HG03108 (cell line): ENCODE data around the gene PNPLA2.
A peak's percentile ranks its signal among the peaks of the same experiment; 100 is the strongest.

ENCODE experiments used
- ATAC-seq: cut with Tn5 transposase; IDR thresholded peaks from one replicate; pipeline ENCODE4 v1.9.1; 2021; ENCODE audit warnings: moderate library complexity; ENCODE audit not compliant: unreplicated experiment

PNPLA2 gene

DNA sequence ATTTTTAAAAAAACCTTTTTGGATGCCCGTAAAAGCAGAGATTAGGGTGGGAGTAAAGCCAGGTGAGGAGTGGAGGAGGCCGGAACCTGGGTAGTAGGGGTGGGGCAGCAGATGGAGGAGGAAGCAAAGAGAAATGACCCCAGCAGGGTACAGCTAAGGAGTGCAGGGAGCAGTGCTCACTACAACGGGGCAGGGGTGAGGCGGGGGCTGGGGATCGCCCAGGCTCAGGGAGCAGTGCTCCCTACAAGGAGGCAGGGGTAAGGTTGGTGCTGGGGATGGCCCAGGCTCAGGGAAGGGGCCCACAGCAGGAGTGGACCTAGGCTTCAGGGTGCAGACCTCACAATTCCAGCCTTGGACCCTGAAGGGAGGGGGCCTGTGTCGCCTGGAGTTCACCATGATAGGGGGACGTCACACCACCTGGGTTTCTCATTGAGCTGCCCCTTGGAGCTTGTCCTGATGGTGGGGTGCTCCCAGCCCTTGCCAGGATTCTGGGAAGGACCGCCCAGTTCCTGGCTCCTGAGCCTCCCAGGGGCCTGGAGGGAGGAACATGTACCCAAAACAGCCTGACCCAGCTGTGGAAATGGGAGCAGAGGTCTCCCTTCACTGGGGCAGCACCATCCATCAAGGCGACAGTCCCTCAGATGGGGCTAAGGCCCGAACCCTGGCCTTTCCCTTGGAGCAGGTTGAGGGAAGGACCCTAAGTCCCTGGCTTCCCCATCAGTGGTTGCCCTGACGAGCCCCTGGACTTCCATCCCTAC, 2.9 kb upstream of the PNPLA2 start:
- ATAC-seq, result no peak

DNA sequence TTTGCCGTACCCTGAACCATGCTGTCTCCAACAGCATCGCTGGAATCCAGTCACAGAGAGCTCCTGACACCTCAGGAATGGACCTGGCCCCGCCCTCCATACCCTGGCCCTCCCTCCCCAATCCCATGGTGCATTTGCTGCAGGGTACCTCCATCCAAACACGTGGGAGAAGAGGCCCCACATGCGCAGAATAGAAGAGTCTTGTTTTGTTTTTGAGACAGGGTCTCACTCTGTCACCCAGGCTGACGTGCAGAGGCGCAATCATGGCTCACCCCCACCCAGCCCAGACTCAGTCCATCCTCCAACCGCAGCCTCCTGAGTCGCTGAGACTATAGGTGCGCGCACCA, 2.3 kb upstream of the PNPLA2 start:
- ATAC-seq, result no peak

DNA sequence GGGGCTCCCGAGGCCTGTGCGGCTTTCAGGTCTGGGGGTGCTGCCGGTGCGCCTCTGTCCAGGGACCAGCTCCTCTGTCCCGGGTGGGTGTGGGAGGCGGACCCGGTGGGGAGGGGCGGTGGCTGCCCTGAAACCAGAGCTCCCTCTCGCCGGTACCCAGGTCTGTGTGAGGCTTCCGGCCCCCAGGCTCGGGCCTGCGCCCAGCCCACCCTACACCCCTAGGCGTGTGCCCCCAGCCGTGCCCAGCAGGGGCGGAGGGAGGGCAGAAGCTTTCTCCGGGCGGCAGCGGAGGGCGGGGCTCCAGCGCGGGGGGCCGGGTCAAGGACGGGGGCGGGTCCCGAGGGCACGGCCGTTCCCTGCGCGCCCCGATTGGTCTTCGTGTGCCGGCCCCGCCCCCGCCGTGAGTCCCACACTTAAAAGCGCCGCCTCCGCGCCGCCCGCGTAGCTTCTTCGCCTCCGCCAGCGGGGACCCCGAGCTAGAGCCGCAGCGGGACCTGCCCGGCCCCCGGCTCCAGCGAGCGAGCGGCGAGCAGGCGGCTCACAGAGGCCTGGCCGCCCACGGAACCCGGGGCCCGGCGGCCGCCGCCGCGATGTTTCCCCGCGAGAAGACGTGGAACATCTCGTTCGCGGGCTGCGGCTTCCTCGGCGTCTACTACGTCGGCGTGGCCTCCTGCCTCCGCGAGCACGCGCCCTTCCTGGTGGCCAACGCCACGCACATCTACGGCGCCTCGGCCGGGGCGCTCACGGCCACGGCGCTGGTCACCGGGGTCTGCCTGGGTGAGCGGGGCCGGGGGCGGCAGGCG, 616 bp downstream of the PNPLA2 start:
- ATAC-seq, result peak; percentile 52

DNA sequence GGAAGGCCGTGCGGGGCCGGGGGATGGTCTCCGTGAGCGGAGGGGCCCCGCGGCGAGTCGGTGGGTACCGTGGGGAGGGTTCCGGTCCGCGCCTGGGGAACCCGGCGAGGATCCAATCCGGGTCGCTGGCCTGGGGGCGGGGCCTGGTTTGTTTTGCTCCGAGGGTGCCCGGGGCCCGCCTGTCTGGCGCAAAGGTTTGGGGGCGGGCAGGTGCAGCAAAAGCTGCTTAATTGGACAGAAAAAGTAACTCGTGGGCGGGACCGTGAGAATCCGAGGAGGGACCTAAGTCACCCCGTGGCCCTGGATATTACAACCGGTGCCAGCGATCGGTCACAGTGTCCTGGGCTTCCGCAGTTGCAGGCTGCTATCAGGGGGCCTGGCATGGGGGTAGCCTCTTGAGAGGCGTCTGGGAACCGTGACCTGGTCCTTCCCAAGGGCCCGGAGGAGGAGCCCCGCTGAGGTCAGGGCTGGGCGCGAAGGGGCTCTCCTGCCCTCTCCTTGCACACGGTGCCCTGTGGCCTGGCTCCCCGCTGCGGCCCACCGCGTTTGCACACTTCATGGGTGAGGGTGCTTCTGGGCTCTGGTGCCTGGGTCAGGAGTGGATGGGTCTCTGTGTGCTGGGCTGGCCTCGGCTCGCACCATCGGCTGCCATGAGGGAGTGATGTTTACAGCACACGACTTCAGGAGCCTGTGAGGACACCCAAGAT, 1.4 kb downstream of the PNPLA2 start:
- ATAC-seq, result peak; percentile 59

DNA sequence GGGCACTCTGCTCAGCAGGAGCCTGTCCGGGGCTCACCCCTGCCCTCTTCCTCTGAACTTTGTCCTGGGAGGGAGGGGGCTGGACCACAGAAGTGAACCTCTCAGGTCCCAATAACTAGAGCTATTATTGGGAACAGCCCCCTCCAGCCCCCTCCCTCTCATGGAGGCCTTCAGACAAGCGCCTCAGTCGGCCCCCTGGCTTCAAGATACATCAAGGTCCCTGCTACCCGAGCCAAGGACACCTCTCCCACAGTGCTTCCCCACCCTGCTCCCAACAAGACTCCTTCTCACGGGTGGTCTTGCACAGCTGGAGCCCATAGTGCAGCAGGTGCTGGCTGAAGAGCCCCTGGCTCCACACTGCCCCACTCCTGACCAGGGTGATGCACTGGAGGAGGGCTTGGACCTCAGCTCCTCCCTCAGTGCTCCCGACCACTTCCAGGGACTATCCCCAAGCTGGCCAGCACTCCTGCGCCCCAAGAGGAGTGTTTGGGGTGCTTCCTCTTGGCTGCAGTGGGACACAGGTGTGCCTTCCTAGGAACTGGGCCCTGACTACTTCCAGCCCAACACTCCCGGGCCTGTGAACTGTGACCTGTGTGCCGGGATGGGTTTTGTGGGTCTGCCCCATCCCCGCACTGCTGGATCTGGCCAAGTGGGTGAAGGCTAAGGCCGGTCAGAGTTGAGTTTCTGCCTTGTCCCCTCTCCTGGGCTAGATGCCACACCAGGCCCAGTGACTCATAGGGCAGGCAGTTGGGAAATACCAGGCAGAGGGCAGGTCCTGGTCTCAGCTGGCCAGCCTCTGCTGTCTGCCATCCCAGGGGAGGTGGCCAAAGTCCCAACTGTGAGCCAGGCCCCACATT, 2.2 kb downstream of the PNPLA2 start:
- ATAC-seq, result no peak

DNA sequence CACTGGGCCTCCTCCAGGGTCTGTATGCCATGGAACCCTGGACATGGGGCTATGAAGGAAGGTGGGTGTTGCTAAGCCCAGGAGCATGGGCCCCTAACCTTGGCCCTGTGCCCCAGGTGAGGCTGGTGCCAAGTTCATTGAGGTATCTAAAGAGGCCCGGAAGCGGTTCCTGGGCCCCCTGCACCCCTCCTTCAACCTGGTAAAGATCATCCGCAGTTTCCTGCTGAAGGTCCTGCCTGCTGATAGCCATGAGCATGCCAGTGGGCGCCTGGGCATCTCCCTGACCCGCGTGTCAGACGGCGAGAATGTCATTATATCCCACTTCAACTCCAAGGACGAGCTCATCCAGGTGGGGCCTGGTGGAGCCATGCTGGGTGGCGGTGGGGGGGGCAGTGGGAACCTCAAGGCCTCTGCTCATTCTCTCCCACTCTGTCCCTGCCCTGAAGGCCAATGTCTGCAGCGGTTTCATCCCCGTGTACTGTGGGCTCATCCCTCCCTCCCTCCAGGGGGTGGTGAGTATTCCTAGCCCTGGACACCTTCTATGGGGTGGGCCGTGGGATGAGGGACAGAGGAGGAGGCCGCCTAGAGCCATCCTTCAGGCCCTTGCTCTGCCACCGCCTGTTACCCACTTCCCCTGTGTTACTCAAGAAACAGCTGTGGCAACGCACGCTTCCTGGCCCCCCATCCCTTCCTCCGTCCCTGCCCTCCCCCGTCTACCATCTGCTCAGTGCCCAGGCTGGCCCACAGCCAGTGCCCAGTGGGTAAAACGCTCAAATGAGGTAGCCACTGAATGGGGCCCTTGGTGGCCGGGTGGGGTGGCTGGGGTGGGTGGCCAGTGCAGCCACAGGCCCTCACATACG, 3.0 kb downstream of the PNPLA2 start:
- no peak for ATAC-seq

DNA sequence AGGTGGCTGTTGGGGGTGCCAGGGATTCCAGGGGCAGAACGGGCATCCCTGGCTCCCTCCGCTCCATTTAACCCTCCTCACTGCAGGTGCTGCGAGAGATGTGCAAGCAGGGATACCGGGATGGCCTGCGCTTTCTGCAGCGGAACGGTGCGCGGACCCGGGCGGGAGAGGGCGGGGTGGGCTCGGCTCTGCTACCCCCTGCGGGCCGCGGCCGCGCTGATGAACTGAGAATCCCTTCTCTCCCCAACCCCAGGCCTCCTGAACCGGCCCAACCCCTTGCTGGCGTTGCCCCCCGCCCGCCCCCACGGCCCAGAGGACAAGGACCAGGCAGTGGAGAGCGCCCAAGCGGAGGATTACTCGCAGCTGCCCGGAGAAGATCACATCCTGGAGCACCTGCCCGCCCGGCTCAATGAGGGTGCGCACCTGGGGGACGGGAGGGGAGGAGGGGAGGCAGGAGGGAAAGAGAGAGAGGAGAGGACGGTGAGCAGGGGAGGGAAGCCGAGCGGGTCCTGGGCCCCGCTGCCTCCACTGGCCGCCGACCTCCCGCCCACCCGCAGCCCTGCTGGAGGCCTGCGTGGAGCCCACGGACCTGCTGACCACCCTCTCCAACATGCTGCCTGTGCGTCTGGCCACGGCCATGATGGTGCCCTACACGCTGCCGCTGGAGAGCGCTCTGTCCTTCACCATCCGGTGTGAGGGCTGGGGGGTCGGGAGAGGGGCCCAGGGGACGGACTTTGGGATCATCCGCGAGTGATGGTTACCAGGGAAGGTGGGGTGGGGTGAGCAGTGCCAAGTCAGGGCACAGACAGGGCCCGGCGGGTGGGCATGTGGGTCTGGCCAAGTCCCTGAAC, 5.0 kb downstream of the PNPLA2 start:
- no peak for ATAC-seq

DNA sequence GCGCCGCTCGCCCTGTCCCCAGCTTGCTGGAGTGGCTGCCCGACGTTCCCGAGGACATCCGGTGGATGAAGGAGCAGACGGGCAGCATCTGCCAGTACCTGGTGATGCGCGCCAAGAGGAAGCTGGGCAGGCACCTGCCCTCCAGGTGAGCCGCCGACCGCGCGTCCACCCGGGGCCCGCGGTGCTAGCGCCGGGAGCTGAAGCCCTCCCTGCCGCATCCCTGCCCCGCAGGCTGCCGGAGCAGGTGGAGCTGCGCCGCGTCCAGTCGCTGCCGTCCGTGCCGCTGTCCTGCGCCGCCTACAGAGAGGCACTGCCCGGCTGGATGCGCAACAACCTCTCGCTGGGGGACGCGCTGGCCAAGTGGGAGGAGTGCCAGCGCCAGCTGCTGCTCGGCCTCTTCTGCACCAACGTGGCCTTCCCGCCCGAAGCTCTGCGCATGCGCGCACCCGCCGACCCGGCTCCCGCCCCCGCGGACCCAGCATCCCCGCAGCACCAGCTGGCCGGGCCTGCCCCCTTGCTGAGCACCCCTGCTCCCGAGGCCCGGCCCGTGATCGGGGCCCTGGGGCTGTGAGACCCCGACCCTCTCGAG, 5.7 kb downstream of the PNPLA2 start:
- ATAC-seq, result no peak

DNA sequence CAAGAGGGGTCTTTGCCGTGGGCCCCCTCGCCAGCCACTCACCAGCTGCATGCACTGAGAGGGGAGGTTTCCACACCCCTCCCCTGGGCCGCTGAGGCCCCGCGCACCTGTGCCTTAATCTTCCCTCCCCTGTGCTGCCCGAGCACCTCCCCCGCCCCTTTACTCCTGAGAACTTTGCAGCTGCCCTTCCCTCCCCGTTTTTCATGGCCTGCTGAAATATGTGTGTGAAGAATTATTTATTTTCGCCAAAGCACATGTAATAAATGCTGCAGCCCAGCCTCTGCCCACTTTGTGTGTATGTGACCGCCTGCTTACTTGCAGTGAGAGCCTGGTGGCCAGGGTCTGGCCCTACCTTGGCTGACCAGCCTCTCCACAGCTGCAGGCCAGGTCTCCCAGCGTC, 6.2 kb downstream of the PNPLA2 start:
- no peak for ATAC-seq

DNA sequence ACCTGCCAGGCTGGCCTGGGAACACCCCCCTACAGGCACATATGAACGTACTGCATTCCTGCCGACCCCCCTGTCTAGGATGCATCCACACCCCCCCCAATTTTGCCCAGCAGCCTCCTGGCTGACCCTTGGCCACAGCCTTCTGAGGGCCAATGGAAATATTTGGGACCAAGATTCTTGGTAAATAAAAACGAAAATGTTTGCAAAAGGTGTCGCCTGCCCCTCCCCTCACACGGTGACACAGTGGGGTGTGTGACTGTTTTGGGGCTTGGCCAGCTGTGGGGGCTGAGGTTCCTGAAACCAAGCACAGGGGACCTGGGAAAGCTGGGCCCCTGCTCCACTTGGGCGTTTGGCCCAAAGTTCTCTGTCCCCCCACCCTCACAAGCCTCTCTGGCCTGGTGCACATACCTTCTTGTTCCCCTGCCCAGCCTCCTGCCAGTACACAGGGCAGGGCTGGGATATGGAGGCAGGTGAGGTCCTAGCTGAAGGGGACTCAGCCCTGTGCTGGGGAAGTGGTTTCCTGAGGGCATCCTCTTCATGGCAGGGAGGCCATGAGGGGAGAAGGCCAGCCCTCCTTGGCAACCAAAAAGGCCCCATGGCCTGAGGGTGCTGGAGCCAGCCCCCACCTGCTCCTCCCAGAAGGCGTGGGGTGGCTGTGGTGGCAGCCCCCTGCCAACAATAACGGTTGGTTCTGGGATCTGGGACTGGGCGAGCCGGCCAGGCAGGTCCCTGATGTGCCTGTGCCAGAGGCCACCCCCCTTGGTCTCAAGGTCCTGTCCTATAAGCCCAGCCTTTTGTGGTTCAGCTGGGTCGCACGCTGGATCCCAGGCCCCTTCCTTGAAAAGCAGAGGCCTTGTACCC, 6.9 kb downstream of the PNPLA2 start:
- ATAC-seq, result no peak

DNA sequence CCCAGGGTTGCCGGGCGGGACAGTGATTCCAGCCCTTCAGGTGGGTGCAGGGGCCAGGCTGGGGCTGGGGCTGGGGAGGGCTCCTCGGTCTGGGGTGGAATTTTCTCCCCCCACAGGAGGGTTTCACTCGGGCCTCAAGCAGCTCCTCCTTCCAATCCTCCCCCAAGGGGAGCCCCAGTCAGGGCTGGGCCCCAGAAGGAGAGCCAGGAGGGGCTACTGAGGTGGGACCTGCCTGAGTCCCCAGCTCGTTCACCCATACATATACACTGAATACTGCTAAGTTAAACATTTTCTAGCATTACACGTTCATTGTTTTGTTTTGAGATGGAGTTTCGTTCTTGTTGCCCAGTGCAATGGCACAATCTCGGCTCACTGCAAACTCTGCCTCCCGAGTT, 7.5 kb downstream of the PNPLA2 start:
- ATAC-seq, result no peak

DNA sequence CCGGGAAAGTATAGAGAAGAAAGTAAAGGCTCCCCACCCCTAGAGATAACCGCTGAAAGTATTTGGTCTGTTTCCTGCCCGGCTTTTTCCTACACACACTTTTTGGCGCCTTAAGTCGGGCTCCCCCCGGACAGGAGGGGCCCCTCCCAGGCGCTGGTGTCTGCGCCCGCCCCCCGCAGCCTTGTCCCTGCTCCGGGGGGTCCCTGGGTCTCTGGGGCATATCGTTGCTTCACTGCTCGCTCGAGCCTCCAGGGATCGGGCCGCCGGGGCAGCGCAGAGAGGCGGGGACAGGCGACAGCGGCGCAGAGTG, 8.1 kb downstream of the PNPLA2 start:
- ATAC-seq, result no peak

DNA sequence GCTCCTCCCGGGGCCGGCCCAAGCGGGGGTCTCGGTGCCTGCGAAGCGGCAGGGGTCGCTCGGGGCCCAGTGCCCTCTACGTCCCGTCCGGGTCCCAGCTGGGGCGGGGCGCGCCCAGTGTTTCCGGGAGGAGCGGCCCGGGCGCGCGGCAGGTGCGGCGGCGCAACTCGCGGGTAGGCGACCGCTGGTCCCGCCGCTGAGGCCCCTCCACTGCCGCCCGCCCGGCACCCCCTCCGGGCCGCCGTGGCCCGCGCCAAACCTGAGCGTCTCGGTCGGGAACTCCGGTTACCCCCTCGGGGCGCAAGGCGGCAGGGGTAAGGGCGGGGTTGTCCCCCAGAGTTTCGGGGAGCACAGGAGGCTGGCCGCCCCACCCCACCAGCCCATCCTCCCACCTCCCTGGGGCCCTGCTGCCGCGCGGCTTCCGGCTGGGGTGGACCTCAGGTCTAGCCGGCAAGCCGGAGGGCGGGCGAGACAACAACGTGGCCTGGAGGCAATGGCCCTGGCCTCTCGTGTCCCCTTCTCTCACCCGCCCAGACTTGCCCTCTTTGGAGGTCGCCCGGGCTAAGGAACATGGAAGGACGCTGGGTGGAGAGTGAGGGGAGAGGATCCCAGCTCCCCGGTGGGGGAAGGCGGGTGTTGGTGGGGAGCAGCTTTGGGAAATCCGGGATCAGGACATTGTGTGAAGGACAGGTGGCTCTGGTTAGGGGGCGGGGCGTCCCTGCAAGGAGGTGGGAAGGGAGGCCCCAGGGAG, 8.6 kb downstream of the PNPLA2 start:
- ATAC-seq, result peak; percentile 28

DNA sequence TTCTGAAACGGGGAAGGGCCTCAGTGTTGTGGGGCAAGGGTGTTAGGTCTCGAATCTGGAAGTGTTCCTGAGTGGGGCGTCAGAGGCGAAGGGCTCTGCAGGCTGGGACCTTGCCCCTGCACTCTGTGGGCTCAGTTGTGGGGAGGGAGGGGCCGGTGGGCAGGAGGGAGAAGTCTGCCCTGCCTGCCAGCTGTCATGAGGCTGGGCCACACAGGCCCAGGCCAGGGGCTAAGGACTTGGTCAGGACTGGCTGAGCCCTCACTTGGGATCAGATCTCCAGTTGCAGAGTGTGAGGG, 9.1 kb downstream of the PNPLA2 start, which contains the start of gene CRACR2B:
TSS of gene CRACR2B (plus strand) at position 23 of the 296 bp plus-strand sequence. CDS start 689 bp downstream, outside the sequence.
- ATAC-seq, result no peak

DNA sequence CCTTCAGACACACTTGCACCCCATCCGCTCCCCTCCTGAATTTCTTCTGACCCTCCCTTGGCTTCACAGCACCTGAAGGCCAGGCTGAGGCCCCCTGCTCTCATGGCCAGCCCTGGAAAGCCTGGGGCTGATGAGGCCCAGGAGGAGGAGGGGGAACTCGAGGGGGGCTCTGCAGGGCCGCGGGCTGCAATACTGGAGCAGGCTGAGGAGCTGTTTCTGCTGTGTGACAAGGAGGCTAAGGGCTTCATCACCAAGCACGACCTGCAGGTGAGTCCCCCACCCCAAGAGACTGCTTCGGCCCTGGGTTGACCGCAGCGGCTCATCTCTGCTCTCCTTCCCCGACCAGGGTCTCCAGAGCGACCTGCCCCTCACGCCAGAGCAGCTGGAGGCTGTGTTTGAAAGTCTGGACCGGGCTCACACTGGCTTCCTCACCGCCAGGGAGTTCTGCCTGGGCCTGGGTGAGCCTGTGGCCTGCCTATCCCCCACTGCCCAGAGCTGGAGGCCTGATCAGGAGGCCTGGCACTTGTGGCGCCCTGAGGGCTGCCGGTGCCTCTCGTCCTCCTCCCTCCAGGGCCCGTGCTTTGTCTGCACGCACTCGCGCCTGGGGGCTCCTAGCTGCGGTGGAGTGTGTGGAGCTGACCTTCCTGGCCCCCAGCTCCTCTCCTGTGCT, 9.9 kb downstream of the PNPLA2 start:
- no peak for ATAC-seq

DNA sequence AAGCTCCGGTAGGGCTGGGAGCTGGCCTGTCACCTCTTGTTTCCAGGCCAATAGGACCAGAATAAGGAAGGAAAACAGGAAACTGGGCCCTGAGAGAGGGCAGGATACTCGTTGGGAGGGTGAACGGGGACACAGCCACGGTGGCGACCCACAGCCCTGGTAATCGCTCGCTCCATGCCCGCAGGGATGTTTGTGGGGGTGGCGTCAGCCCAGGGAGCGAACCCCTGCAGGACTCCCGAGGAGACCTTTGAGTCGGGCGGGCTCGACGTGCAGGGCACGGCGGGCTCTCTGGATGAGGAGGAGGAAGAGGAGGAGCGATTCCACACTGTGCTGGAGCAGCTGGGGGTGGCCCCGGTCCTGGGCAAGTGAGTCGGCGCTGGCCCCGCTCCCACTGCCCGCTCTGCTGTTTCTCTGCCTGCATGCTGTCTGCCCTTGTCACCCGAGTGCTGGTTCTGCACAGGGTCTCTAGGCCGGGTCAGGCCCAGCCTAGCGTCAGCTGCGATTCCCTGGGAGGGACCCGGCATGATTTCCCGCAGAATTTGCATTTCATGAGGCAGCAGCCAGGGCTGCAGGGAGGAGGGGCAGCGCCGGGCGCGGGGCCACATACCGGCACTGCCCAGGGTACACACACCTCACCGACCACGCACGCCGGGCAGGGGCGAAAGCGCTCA, 10.6 kb downstream of the PNPLA2 start:
- no peak for ATAC-seq
